GM18507 (cell line): Measurements from ENCODE around the gene STAT5B.
"Not testable (repeated sequence)": the region's sequence is repeated elsewhere in the genome, so short reads cannot be mapped to it uniquely, and the experiment has no call there.

Experiments
- DNase-seq: peaks from one replicate; pipeline ENCODE4 v3.0.0; 2011; ENCODE audit warnings: low read depth; ENCODE audit not compliant: insufficient read length; ENCODE audit errors: extremely low spot score
- FAIRE-seq: peaks from 2 replicates; lab custom pipeline; 2011; peaks lifted over from hg19 to GRCh38; lab: Jason Lieb, UNC

The STAT5B gene

GRCh38 chr17:42186191-42186590, 90.0 kb downstream of the STAT5B start:
- not testable (repeated sequence) for FAIRE-seq, DNase-seq

GRCh38 chr17:42185621-42185930, 90.6 kb downstream of the STAT5B start:
- DNase-seq (no peak), FAIRE-seq (no peak)

- DNase-seq (no peak), FAIRE-seq (no peak)
These were observed 91.2 kb downstream of the STAT5B start, which contains the start of gene HCRT for GRCh38 chr17:42184713-42185620. HCRT (minus strand) TSS chr17:42185452; CDS start chr17:42185365, 87 bp downstream.

GRCh38 chr17:42183741-42184711, 92.2 kb downstream of the STAT5B start:
- FAIRE-seq (peak; percentile 79), DNase-seq (peak; percentile 88)

GRCh38 chr17:42182927-42183734, 93.1 kb downstream of the STAT5B start:
- DNase-seq = no peak
- FAIRE-seq = no peak

- FAIRE-seq (no peak), DNase-seq (no peak)
These were observed 94.4 kb downstream of the STAT5B start for GRCh38 chr17:42181851-42182207.

GRCh38 chr17:42180922-42181850, 95.0 kb downstream of the STAT5B start, which contains the start of gene KCNH4:
KCNH4 (minus strand) TSS chr17:42181142; CDS start chr17:42180945, 197 bp downstream.
- FAIRE-seq (peak; percentile 96), DNase-seq (peak; percentile 78)

GRCh38 chr17:42180411-42180921, 95.7 kb downstream of the STAT5B start:
- FAIRE-seq = no peak

GRCh38 chr17:42179911-42180410, 96.2 kb downstream of the STAT5B start:
- no peak for DNase-seq

More at GRCh38 chr17:42180411-42180921, 95.7 kb downstream of the STAT5B start:
- DNase-seq = no peak

DNA sequence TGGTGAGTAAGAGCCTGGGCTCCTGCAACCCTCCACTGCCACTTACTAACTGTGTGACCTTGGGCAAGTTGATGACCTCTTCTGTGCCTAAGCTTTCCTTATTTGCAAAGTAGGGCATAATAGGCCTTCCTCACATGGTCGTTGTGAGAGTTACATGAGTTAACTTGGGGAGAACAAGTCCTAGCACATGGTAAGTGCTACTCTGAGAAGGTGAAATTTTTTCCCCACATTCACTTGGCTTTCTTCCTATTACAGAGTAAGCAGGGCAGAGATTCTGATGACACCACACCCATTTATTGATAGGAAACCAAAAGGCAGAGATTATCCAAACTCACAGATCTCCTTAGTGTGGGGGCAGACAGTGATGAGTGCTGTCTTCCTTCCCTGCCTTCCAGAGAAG, 96.9 kb downstream of the STAT5B start:
- DNase-seq (no peak), FAIRE-seq (peak; percentile 67)

More at GRCh38 chr17:42179911-42180410, 96.2 kb downstream of the STAT5B start:
- FAIRE-seq = no peak

DNA sequence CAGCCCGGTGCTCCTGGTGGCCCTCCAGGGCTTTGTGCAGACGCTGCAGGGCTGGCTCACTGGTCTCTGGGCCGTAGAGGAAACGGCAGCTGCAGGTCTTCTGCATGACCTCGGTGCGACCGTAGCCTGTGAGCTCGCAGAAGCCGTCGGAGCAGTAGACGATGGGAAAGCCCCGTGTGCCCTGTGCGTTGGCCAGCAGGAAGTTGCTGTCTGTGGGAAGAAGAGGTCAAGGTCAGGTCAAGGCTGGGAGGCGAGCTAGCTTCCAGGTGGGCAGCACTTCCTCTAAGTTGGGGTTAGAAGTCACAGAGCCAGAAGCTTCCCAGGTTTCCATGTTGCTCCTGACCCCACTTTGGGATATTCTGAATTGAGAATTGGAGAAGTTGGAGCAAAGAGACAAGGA, 97.4 kb downstream of the STAT5B start:
- DNase-seq (peak; percentile 47), FAIRE-seq (peak; percentile 95)

- DNase-seq (no peak), FAIRE-seq (no peak)
These were observed 98.5 kb downstream of the STAT5B start for GRCh38 chr17:42177684-42178083.

- no peak for DNase-seq
- no peak for FAIRE-seq
These were observed 101.9 kb downstream of the STAT5B start for GRCh38 chr17:42174126-42174783.

- DNase-seq (no peak), FAIRE-seq (no peak)
These were observed 104.4 kb downstream of the STAT5B start for GRCh38 chr17:42171831-42172230.

- no peak for DNase-seq
- no peak for FAIRE-seq
These were observed 106.8 kb downstream of the STAT5B start for GRCh38 chr17:42169351-42169750.

- DNase-seq (no peak), FAIRE-seq (no peak)
These were observed 108.4 kb downstream of the STAT5B start for GRCh38 chr17:42167807-42168206.

- DNase-seq (no peak), FAIRE-seq (no peak)
These were observed 109.9 kb downstream of the STAT5B start for GRCh38 chr17:42166196-42166763.
